Ovary (tissue), 9 donors: ENCODE measurements around the gene ENOX2. TPM values are rescaled to one million over a fixed set of nuclear protein-coding genes. Genes with fewer than 3 reads are reported as not detected.

Experiments used
- DNase-seq, 5 donors: peaks; one replicate each; pipeline ENCODE4 v3.0.0-alpha.2; 2019 to 2020
- H3K27ac ChIP-seq, 2 donors: fragments of 200-600 bp; one replicate each; pipeline versions ENCODE4 v1.5.1 to v1.8.0; 2019 to 2022
- H3K27me3 ChIP-seq: fragments of 200-600 bp; one replicate; pipeline ENCODE4 v1.8.0; 2022
- H3K36me3 ChIP-seq: fragments of 200-600 bp; sonication (generic); one replicate; pipeline ENCODE4 v1.5.1; 2019
- H3K4me1 ChIP-seq: one replicate; pipeline ENCODE4 v1.8.1; 2013; ENCODE audit warnings: mild to moderate bottlenecking, moderate library complexity; ENCODE audit not compliant: insufficient read depth
- H3K4me3 ChIP-seq: fragments of 200-600 bp; sonication (generic); one replicate; pipeline ENCODE4 v1.5.1; 2017
- H3K9me3 ChIP-seq, 2 donors: fragments of 200-600 bp in 1 of 2; sonication (generic) in 1 of 2; one replicate each; pipeline versions ENCODE4 v1.5.1 to v1.8.1; 2013 to 2019; ENCODE audit warnings: mild to moderate bottlenecking in 1 of 2, moderate library complexity in 1 of 2
- CTCF ChIP-seq, 3 donors: fragments of 450-650 bp in 2 of 3; fragments of 200-600 bp in 1 of 3; IDR thresholded peaks; one replicate each; pipeline versions ENCODE4 v1.5.1 to v1.8.0; 2016 to 2022; ENCODE audit warnings: antibody characterized with exemption in 3 of 3, mild to moderate bottlenecking in 1 of 3
- EP300 ChIP-seq: sonication (generic); formaldehyde crosslinking; IDR thresholded peaks from one replicate; pipeline ENCODE4 v1.6.1; 2017; ENCODE audit warnings: antibody characterized with exemption
- POLR2A ChIP-seq: fragments of 450-650 bp; IDR thresholded peaks from one replicate; pipeline ENCODE4 v1.6.1; 2017; ENCODE audit warnings: antibody characterized with exemption, mild to moderate bottlenecking, moderate library complexity
- WGBS, 3 donors: extraction: QIAGEN DNeasy Blood & Tissue Kit in 1 of 3; methylation state at CpG; one replicate each; pipeline versions ENCODE4 v1.1.5 to v1.1.7; 2013 to 2017; 5-methylcytosine and 5-hydroxymethylcytosine counted together
- intact Hi-C, 4 donors: fragments of 100-400 bp; cut with DNase I; formaldehyde crosslinking; loops; one replicate each; pipeline versions ENCODE4 v1.11.0 to v1.15.1; 2022 to 2023
- polyA plus RNA-seq, 2 donors: library from polyadenylated mRNA; stranded (reverse); fragments of 200-250 nt in 1 of 2; fragments of 350-450 nt in 1 of 2; fragmentation: Illumina TruSeq in 1 of 2; extraction: RNeasy Lipid Tissue Mini Kit (QIAGEN cat#74804) in 1 of 2; gene quantifications; one replicate each; pipeline ENCODE4 v1.2.3, GENCODE V29; 2013 to 2014
- total RNA-seq, 7 donors: library from RNA; depleted of rRNA in 2 of 7; stranded (reverse); fragments of >200 nt in 2 of 7; fragmentation: NEBNext Ultra II Directional in 3 of 7; extraction: Animal tissue kit (Norgen Biotek cat#: 25700) in 3 of 7; gene quantifications; one replicate each; pipeline versions ENCODE4 v1.1.0 to v1.2.4, GENCODE V29; 2016 to 2023
- donor health status: DM: no; HTN: no; CAD: no; lungs with moderate emphysema.
- donor health status: DM: no; HTN: no; CAD: no.
- donor health status: Bipolar disorder and iron deficiency.
- donor health status: DM: yes; HTN: yes; CAD: no.
- donor health status: DM: no; HTN: no; CAD: no.
- donor health status: DM: yes; HTN: yes; CAD: no.

The ENOX2 gene
- total and polyA plus RNA-seq, 9 donors: 5.4 to 17.8 (median 13.1) TPM

DNA sequence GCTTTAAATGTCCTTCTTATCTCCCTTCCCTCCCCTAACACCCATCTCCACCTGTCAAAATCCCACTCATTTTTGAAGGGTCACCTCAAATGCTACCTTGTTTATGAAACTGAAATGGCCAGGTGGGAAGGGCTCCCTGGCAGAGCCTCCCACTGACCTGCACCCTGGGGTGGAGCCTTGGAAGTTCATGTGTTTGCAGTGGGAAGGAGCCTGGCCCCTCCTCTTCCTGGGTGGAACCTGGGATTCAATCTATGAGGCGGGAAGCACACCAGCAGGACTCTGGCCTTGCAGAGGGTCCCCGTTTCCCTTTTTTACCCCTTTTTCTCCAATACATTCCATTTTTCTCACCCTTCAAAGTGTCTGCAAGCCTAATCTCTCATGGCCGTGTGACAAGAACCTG is 197.4 kb downstream of the ENOX2 start:
- no peaks in the 10 kb centered on the region for H3K4me1 ChIP-seq
- H3K9me3 ChIP-seq: no peaks in the 10 kb centered on the region
- H3K27ac ChIP-seq: no peak overlapping the region
- H3K27me3 ChIP-seq: no peaks in the 10 kb centered on the region
- TF ChIP-seq POLR2A (no peak), CTCF (IDR thresholded peaks at IDR 0.05) (no peak), EP300 (no peak)
- 66 to 77% (median 70%) methylated on average over 3 of the region's 3 CpGs for WGBS, 3 donors
- no peaks in the 10 kb centered on the region for H3K36me3 ChIP-seq
- H3K4me3 ChIP-seq: no peak overlapping the region
- no peak for DNase-seq
- intact Hi-C loops: no loop called here

DNA sequence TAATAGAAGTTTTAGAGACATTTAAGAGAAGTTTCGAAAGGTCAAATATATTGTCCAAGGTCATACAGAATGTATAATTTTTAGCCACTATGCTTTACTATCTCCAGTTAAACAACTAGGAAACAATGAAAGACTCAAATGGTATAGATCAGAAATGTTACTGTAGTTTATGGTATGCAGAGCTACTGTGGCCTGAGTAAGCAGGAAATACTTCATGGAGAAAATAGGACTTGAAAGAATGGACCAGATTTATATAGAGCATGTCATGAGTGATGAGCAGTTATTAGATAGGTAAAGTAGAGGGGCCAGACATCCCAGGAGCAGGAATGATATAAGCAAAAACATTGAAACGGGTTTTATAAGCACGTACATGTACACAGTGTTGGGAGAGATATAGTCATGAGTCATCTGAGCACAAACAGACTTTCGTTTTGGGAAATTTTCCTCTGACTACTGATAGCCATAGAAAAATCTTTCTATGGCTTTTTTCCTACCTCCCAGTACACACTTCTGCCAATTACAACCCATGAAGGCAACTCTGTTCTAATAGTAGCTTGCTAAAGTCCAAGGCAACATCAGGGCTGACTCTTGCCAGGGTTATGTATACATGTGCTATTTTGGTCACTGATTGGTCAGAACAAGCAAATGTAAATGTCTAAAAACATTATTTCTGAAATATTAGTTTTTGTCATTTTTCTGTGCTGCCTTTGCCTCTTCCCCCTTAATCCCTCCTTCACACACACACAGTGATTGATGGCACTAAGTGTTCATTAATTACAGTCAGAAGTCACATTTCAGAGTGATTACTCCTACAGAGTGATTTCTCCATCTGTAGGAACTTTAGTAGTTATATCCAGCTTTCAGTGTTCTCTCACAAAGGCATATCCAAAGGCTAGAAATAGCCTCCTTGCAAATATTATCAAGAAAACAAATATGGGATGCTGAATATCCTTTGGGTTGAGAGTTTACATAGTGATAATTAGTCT is 198.7 kb downstream of the ENOX2 start:
- TF ChIP-seq POLR2A: no peak
- TF ChIP-seq EP300: no peak
- no peak for TF ChIP-seq CTCF (IDR thresholded peaks at IDR 0.05)
- intact Hi-C loops: no loop called here
- H3K4me1 ChIP-seq: no peaks in the 10 kb centered on the region
- no peaks in the 10 kb centered on the region for H3K9me3 ChIP-seq
- H3K36me3 ChIP-seq: no peaks in the 10 kb centered on the region
- H3K27ac ChIP-seq: no peak overlapping the region
- WGBS, 3 donors: 34 to 44% (median 38%) methylated on average over 4 of the region's 4 CpGs
- H3K27me3 ChIP-seq: no peaks in the 10 kb centered on the region
- DNase-seq: no peak
- H3K4me3 ChIP-seq: no peak overlapping the region

DNA sequence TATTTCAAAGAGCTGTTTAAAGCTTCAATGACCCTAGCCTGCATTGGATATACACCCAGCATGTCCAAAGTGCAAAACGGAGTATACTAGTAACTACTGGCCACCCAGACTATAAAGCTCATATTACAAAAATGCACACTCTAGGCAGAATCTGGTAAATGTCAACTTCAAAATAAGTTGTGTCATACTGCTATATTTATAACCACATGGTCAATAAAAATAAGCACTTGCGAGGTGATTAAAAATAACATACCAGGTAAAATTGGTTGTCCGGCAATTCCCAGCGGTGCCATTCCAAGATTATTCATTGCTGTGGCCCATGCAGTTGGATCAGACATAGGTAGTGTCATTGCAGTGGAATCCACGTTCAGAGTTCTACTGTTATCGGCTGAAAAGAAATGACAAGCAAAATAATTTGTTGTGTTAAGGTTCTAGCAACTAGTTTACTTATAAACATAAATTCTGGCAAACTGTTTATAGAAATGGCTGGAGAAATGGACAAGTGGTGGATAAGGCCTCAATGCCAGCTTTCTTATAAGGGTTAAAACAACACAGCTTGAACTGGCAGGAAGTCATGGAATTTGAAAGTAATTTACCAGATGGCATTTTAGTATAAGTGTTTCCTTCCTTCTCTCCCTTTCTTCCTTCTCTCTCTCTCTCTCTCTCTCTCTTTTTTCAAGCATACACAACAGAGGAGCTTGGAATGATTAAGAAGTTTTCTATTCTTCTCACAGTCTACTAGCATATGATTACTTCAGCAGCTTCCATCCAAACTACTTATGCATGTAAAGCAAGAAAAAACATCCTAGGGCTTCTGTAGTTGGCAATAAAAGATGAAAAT is 199.9 kb downstream of the ENOX2 start:
- WGBS, 3 donors: 73 to 77% (median 73%) methylated on average over 6 of the region's 6 CpGs
- no peaks in the 10 kb centered on the region for H3K36me3 ChIP-seq
- TF ChIP-seq CTCF (IDR thresholded peaks at IDR 0.05) (no peak), EP300 (no peak), POLR2A (no peak)
- no peaks in the 10 kb centered on the region for H3K27me3 ChIP-seq
- DNase-seq: no peak
- no peaks in the 10 kb centered on the region for H3K4me1 ChIP-seq
- no peaks in the 10 kb centered on the region for H3K9me3 ChIP-seq
- intact Hi-C loops: no loop called here
- H3K4me3 ChIP-seq: no peak overlapping the region
- H3K27ac ChIP-seq: no peak overlapping the region

DNA sequence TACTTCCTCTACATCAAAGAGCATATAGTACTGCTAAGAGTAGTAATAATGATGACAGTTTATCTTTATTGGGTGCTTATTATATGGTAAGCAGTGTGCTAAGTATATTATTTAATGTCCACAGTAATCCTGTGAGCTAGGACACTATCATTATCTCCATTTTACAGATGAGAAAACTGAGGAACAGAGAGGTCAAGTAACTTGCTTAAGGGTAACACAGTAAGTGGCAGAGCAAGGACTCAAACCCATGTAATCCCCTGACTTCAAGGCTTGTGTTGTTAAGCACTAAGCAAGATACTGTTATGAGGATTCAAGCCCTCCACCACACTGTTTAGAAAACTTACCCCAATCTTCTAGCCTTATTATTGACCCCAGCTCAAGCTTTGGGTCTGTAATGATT is 202.4 kb downstream of the ENOX2 start:
- Histone ChIP-seq H3K36me3 (no peaks in the 10 kb centered on the region), H3K27ac (no peak overlapping the region), H3K27me3 (no peaks in the 10 kb centered on the region), H3K9me3 (no peaks in the 10 kb centered on the region), H3K4me3 (no peak overlapping the region), H3K4me1 (no peaks in the 10 kb centered on the region)
- no peak for DNase-seq
- TF ChIP-seq EP300 (no peak), POLR2A (no peak), CTCF (IDR thresholded peaks at IDR 0.05) (no peak)
- intact Hi-C loops: no loop called here
